HT1080 (cell line): Measurements from ENCODE around the gene ERAP2. TPM values are rescaled to one million over a fixed set of nuclear protein-coding genes. Genes with fewer than 3 reads are reported as not detected.
"Not testable (repeated sequence)": the region's sequence is repeated elsewhere in the genome, so short reads cannot be mapped to it uniquely, and the experiment has no call there.

Experiments
- DNase-seq: peaks from one replicate; pipeline ENCODE4 v3.0.0-alpha.2; 2015; ENCODE audit warnings: low read depth
- total RNA-seq: library from RNA; depleted of rRNA; stranded (reverse); fragments of >200 nt; shearing (Covaris generic); gene quantifications from 2 replicates; pipeline ENCODE4 v1.2.3, GENCODE V29; 2014

The ERAP2 gene
- total RNA-seq, 1 experiment from 2014 or later, result 40.2 TPM

GRCh38 chr5:96931037-96931436 lies 54.7 kb downstream of the ERAP2 start:
- not testable (repeated sequence) for DNase-seq

GRCh38 chr5:96931605-96932004 lies 55.3 kb downstream of the ERAP2 start:
- DNase-seq, result no peak

- DNase-seq, result no peak
These were observed 55.7 kb downstream of the ERAP2 start for GRCh38 chr5:96932026-96932425.

GRCh38 chr5:96933764-96934707 lies 57.7 kb downstream of the ERAP2 start:
- peak; percentile 12 for DNase-seq

GRCh38 chr5:96934708-96935558 lies 58.6 kb downstream of the ERAP2 start:
- peak; percentile 99 for DNase-seq

- DNase-seq, result peak; percentile 99
These were observed 59.5 kb downstream of the ERAP2 start, which contains the start of gene LNPEP for GRCh38 chr5:96935559-96936430. LNPEP (plus strand) TSS chr5:96936080; CDS start chr5:96936156, 76 bp downstream.

GRCh38 chr5:96936431-96937320 lies 60.4 kb downstream of the ERAP2 start:
- DNase-seq, result peak; percentile 39

GRCh38 chr5:96940586-96940985 lies 64.3 kb downstream of the ERAP2 start:
- DNase-seq, result peak; percentile 18

GRCh38 chr5:96941140-96941539 lies 64.8 kb downstream of the ERAP2 start:
- no peak for DNase-seq

GRCh38 chr5:96942078-96942477 lies 65.8 kb downstream of the ERAP2 start:
- DNase-seq, result no peak

- DNase-seq, result no peak
These were observed 66.6 kb downstream of the ERAP2 start for GRCh38 chr5:96942911-96943310.

GRCh38 chr5:96943799-96944198 lies 67.5 kb downstream of the ERAP2 start:
- no peak for DNase-seq

- DNase-seq, result no peak
These were observed 69.0 kb downstream of the ERAP2 start for GRCh38 chr5:96945144-96945897.

- DNase-seq, result no peak
These were observed 70.1 kb downstream of the ERAP2 start for GRCh38 chr5:96946381-96946780.

- no peak for DNase-seq
These were observed 75.9 kb downstream of the ERAP2 start for GRCh38 chr5:96952118-96952750.

- DNase-seq, result no peak
These were observed 76.9 kb downstream of the ERAP2 start for GRCh38 chr5:96952974-96953730.

- DNase-seq, result no peak
These were observed 81.2 kb downstream of the ERAP2 start for GRCh38 chr5:96957254-96958049.
